AG04449 (cell line): Measurements from ENCODE around the gene GBF1.

Source experiments
- CTCF ChIA-PET: fragments of 350-600 bp; formaldehyde crosslinking; extraction: SDS; loops from one replicate; lab custom pipeline; 2021; ENCODE audit warnings: antibody characterized with exemption; lab: Yijun Ruan, JAX
- POLR2A ChIA-PET: fragments of 400-600, 350-600 bp; formaldehyde crosslinking; extraction: SDS; loops from one replicate; lab custom pipeline; 2020; ENCODE audit warnings: antibody characterized with exemption, inconsistent platforms; lab: Yijun Ruan, JAX
- DNase-seq: peaks from one replicate; pipeline ENCODE4 v3.0.0-alpha.2; 2010; ENCODE audit warnings: low read depth, low spot score
- H3K4me3 ChIP-seq: 2 replicates; pipeline ENCODE4 v1.5.1; 2011; ENCODE audit warnings: low read depth, mild to moderate bottlenecking, control low read depth, low read length
- TF ChIP-seq, protein P1 (sequence below): IDR thresholded peaks from one replicate; pipeline ENCODE4 v1.5.1; 2011; ENCODE audit warnings: mild to moderate bottlenecking, moderate library complexity, low read length, control low read depth, inconsistent platforms; ENCODE audit not compliant: insufficient read depth; ENCODE audit errors: missing control alignments

The GBF1 gene

DNA sequence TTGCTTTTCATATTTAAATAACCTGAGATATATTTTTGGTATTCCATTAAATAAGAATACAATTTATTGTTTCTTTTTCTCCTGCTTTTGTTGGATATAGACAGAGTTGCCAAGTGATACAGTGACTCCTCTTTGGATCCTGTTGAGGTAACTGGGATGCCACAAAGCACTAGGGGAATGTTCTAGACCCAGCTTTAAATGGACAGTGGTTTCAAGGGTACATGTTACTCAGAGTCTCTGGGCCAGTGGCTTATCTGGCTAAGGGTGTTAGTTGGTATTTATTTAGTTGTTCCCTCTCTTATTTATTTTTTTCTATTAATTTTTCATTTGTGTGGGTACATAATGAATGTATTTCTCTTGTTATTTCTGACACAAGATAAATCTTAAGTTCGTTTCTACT, 9.1 kb downstream of the GBF1 start:
- ChIA-PET POLR2A (interaction anchor here (0.5 to 0.8 kb wide), 2 partner anchors 9 to 178 kb away, joined by 3 to 4 read pairs; partner anchors contain the start of genes CUEDC2 and GBF1), CTCF (interaction anchor here (0.7 to 2.3 kb wide), 4 partner anchors 12 to 97 kb away, joined by 3 to 12 read pairs (median 3); no protein-coding TSS in a partner anchor)
- TF ChIP-seq, protein P1, sequence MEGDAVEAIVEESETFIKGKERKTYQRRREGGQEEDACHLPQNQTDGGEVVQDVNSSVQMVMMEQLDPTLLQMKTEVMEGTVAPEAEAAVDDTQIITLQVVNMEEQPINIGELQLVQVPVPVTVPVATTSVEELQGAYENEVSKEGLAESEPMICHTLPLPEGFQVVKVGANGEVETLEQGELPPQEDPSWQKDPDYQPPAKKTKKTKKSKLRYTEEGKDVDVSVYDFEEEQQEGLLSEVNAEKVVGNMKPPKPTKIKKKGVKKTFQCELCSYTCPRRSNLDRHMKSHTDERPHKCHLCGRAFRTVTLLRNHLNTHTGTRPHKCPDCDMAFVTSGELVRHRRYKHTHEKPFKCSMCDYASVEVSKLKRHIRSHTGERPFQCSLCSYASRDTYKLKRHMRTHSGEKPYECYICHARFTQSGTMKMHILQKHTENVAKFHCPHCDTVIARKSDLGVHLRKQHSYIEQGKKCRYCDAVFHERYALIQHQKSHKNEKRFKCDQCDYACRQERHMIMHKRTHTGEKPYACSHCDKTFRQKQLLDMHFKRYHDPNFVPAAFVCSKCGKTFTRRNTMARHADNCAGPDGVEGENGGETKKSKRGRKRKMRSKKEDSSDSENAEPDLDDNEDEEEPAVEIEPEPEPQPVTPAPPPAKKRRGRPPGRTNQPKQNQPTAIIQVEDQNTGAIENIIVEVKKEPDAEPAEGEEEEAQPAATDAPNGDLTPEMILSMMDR: no peak
- H3K4me3 ChIP-seq: no peak overlapping the region
- no peak for DNase-seq

DNA sequence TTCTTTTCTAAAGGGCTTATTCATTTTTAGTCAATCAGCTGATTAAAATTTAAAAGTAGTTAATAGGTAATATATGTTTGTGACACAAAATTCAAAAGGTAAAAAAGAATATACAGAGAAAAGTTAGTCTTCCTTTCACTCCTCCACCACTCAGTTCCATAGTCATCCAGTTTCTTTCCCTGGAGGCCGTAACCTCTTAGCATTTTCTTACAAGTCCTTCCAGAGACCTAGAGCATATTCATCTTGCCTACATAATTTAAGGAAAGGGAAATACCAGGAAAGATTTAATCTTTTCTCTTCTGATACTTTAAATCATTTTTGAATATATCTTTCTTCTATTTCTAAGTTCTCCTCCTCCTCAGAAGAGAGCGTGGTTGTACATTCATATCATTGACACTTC, 10.1 kb downstream of the GBF1 start:
- DNase-seq: no peak
- POLR2A ChIA-PET: no interaction called here
- no peak overlapping the region for H3K4me3 ChIP-seq
- CTCF ChIA-PET: no interaction called here
- TF ChIP-seq, protein P1: no peak

DNA sequence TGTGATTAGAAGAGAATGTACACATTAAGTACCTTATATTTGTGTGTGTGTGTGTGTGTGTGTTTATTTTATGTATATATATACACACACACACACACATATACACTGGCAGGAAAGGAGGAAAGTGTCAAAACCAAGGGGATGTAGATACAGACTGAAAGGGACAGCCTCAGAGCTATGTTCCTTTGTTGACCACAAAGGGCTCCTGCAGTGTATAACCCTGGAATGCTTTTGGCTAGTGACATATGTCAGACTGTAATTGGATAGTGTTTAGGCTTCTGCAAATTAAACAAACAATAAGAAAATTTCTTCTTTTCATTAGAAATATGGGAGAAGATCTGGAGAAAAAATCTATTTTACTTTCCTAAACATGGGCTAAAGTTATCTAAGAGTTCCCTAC, 15.9 kb downstream of the GBF1 start:
- no peak overlapping the region for H3K4me3 ChIP-seq
- ChIA-PET CTCF (interaction anchor here (1.5 kb wide), 1 partner anchor 16 kb away, joined by 3 read pairs; no protein-coding TSS in a partner anchor), POLR2A (no interaction called here)
- TF ChIP-seq, protein P1: no peak
- DNase-seq: no peak

DNA sequence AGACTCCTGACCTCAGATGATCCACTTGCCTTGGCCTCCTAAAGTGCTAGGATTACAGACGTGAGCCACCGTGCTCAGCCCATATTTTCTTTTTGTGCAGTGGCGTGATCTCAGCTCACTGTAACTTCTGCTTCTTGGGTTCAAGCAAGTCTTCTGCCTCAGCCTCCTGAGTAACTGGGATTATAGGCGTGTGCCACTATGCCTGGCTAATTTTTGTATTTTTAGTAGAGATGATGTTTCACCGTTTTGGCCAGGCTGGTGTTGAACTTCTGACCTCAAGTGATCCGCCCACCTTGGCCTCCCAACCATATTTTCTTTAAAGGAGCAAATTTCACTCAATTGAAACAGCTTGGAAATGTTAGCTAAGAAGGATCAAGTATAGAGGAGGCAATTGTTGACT, 16.5 kb downstream of the GBF1 start:
- ChIA-PET CTCF (interaction anchor here (1.5 to 1.6 kb wide), 2 partner anchors 16 to 91 kb away, joined by 3 to 4 read pairs; no protein-coding TSS in a partner anchor), POLR2A (no interaction called here)
- TF ChIP-seq, protein P1: no peak
- no peak overlapping the region for H3K4me3 ChIP-seq
- no peak for DNase-seq

DNA sequence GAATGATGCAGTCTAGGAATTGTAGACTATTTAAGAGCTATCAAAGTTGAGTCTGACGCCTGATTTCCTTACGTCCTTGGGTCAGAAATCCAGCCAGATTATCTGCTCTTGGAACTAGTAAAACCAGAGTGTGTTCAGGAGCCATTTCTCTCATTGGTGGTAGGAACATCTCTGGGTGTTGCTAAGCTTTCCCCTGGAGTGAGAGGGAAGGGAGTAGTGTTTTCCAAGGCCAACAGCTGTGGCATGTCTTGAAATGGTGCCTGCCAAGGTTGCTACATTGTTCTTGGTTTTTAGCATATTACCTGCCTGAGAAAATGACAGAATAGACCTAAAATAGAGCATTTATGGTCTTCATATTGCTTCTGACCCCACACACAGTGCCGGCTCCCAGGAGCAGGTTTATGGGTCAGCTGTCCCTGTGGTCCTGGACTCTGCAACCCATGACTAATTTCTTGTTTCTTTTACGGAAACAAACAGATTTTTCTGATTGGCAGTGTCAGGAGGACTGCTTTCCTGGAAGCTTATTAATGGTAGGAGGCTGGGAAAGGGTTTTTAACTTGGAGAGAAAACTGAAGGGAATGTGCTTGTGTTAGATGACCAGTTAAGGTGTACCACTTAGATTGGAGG, 17.5 kb downstream of the GBF1 start:
- TF ChIP-seq, protein P1: no peak
- no peak for DNase-seq
- ChIA-PET CTCF (interaction anchor here (0.7 to 1.6 kb wide), 3 partner anchors 11 to 90 kb away, joined by 3 to 4 read pairs (median 3); no protein-coding TSS in a partner anchor), POLR2A (no interaction called here)
- H3K4me3 ChIP-seq: no peak overlapping the region

DNA sequence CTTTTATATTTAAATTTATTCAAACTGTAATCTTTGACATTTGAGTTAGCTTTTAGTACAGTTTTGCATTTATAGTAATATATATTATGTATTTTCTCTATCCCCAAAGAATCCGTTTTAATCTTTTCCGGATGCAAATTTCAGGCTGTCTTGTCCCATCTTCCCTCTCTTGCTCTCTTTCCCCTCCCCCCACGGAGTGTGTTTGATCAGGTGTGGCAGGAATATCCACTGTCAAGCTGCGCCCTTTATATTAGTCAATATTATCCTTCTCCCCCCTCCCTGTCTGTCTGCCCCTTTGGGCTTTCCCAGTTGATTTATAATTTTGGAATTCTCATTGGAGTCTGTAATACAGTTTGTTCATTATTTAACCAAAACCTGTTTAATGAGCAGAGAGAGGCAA, 19.0 kb downstream of the GBF1 start:
- CTCF ChIA-PET: no interaction called here
- H3K4me3 ChIP-seq: no peak overlapping the region
- TF ChIP-seq, protein P1: no peak
- no peak for DNase-seq
- POLR2A ChIA-PET: no interaction called here
